Kidney (tissue), 14 donors: ENCODE measurements around the gene EEFSEC. TPM values are rescaled to one million over a fixed set of nuclear protein-coding genes. Genes with fewer than 3 reads are reported as not detected.

Experiments
- DNase-seq, 5 donors: peaks; one replicate each; pipeline ENCODE4 v3.0.0-alpha.2; 2013 to 2020
- FAIRE-seq: peaks from 2 replicates; lab custom pipeline; 2012; peaks lifted over from hg19 to GRCh38; lab: Jason Lieb, UNC
- H3K27ac ChIP-seq, 2 donors: one replicate each; pipeline ENCODE4 v1.7.0; 2013; ENCODE audit warnings: low read depth in 2 of 2, low read length in 2 of 2, inconsistent platforms in 1 of 2
- H3K27me3 ChIP-seq: one replicate; pipeline ENCODE4 v1.7.1; 2013; ENCODE audit warnings: low read length, inconsistent platforms; ENCODE audit not compliant: control insufficient read depth, insufficient read depth
- H3K36me3 ChIP-seq, 3 donors: one replicate each; pipeline versions ENCODE4 v1.7.0 to v1.7.1; 2013; ENCODE audit warnings: low read length in 3 of 3, control low read depth in 1 of 3, inconsistent platforms in 1 of 3; ENCODE audit not compliant: insufficient read depth in 3 of 3, control insufficient read depth in 2 of 3
- H3K4me1 ChIP-seq, 3 donors: one replicate each; pipeline versions ENCODE4 v1.7.0 to v1.7.1; 2013; ENCODE audit warnings: low read length in 3 of 3, inconsistent platforms in 1 of 3, low read depth in 1 of 3; ENCODE audit not compliant: control insufficient read depth in 2 of 3, insufficient read depth in 2 of 3
- H3K4me3 ChIP-seq, 3 donors: one replicate each; pipeline versions ENCODE4 v1.7.0 to v1.8.1; 2013; ENCODE audit warnings: low read length in 3 of 3, control low read depth in 1 of 3, inconsistent platforms in 1 of 3
- H3K9ac ChIP-seq, 3 donors: one replicate each; pipeline versions ENCODE4 v1.7.0 to v1.7.1; 2013; ENCODE audit warnings: low read length in 3 of 3, control low read depth in 1 of 3, inconsistent platforms in 1 of 3
- H3K9me3 ChIP-seq, 3 donors: one replicate each; pipeline versions ENCODE4 v1.7.0 to v1.7.1; 2013; ENCODE audit warnings: low read length in 3 of 3, control low read depth in 1 of 3, inconsistent platforms in 1 of 3; ENCODE audit not compliant: control insufficient read depth in 2 of 3, insufficient read depth in 1 of 3
- intact Hi-C: fragments of 100-400 bp; cut with DNase I; formaldehyde crosslinking; loops from one replicate; pipeline ENCODE4 v1.11.1; 2022
- polyA plus RNA-seq: library from polyadenylated mRNA; stranded (reverse); fragments of 350-450 nt; fragmentation: Illumina TruSeq; extraction: RNeasy Lipid Tissue Mini Kit (QIAGEN cat#74804); gene quantifications from one replicate; pipeline ENCODE4 v1.2.3, GENCODE V29; 2014; ENCODE audit warnings: low read depth, low replicate concordance; ENCODE audit not compliant: insufficient read depth
- total RNA-seq: library from RNA; stranded (reverse); fragmentation: NEBNext Ultra II Directional; extraction: Animal tissue kit (Norgen Biotek cat#: 25700); gene quantifications from one replicate; pipeline ENCODE4 v1.2.1, GENCODE V29; 2021
- TF ChIP-seq, protein P1 (sequence below): IDR thresholded peaks from 3 replicates; pipeline ENCODE4 v1.5.1; 2012; ENCODE audit warnings: mild to moderate bottlenecking, moderate library complexity, borderline replicate concordance; ENCODE audit not compliant: insufficient read depth; ENCODE audit errors: extremely low read depth
- donor health status: control.
- donor health status: control.
- donor health status: control.
- donor health status: control.
- donor health status: control.
- donor health status: DM: yes; HTN: yes; CAD: no.
- donor health status: Normal renal cell carcinoma (clear cell type).

EEFSEC gene
- total and polyA plus RNA-seq, 2 donors from 2014 or later = 15.2 to 23.2 TPM

DNA sequence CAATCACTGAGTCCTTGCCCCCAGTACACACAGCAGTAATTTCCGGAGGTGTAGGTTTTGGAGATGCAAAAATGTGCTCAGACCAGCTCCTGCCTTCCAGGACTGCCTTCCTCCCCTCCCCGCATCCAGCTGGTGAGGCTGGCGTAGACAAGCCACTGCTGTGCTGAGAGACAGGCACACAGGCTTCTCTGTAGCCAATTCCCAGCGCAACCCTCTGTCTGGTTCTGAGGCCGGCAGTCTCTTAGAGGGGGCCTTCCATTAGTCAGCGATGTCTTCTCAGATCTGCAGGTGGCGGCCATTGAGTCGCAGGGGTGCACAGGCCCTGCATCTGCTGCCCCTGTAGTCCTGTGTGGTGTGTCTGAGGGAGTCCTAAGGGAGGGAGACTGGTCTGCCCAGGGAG lies 199.0 kb downstream of the EEFSEC start:
- intact Hi-C loops = no loop called here
- H3K4me3 ChIP-seq = no peak overlapping the region
- no peaks in the 10 kb centered on the region for H3K27me3 ChIP-seq
- TF ChIP-seq, protein P1, sequence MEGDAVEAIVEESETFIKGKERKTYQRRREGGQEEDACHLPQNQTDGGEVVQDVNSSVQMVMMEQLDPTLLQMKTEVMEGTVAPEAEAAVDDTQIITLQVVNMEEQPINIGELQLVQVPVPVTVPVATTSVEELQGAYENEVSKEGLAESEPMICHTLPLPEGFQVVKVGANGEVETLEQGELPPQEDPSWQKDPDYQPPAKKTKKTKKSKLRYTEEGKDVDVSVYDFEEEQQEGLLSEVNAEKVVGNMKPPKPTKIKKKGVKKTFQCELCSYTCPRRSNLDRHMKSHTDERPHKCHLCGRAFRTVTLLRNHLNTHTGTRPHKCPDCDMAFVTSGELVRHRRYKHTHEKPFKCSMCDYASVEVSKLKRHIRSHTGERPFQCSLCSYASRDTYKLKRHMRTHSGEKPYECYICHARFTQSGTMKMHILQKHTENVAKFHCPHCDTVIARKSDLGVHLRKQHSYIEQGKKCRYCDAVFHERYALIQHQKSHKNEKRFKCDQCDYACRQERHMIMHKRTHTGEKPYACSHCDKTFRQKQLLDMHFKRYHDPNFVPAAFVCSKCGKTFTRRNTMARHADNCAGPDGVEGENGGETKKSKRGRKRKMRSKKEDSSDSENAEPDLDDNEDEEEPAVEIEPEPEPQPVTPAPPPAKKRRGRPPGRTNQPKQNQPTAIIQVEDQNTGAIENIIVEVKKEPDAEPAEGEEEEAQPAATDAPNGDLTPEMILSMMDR = no peak
- H3K9ac ChIP-seq = no peak overlapping the region
- no peak for FAIRE-seq
- H3K36me3 ChIP-seq = no peaks in the 10 kb centered on the region
- no peaks in the 10 kb centered on the region for H3K9me3 ChIP-seq
- H3K4me1 ChIP-seq = peaks cover 10 to 28% (median 21%) of the 10 kb centered on the region in 3 donors
- no peak for DNase-seq
- no peak overlapping the region for H3K27ac ChIP-seq

DNA sequence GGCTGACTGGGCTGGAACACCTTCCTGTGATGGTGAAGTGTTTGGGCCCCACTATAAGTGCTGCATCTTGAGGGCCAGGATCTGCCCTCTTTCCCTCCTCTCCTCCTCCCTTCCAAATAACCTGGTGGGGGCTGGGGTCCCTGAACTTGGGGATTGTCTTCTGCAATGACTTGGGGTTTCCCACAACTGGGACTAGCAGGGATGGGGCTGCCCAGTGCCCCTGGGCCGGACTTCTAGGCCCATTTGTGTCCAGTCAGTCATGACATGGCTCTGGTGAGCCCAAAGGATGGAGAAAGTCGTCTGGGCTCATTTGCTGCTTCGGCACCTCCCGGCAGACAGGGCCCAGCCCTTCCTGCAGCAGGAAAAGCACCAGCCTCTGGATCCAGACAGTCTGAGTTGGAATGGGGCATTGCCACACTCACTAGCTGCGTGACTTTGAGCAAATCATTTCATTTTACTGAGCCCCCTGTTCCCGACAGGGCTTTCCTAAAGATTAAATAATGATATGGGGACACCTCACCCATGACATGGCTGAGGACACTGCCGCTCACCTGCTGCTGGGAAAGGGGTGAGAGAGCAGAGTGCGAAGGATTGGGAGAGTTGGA lies 200.2 kb downstream of the EEFSEC start:
- TF ChIP-seq, protein P1 = no peak
- DNase-seq (no peak), FAIRE-seq (no peak)
- H3K9me3 ChIP-seq = no peaks in the 10 kb centered on the region
- H3K4me1 ChIP-seq = peaks cover 10 to 28% (median 21%) of the 10 kb centered on the region in 3 donors
- no peak overlapping the region for H3K4me3 ChIP-seq
- H3K36me3 ChIP-seq = no peaks in the 10 kb centered on the region
- H3K27ac ChIP-seq = no peak overlapping the region
- H3K27me3 ChIP-seq = no peaks in the 10 kb centered on the region
- no peak overlapping the region for H3K9ac ChIP-seq
- intact Hi-C loops = no loop called here

DNA sequence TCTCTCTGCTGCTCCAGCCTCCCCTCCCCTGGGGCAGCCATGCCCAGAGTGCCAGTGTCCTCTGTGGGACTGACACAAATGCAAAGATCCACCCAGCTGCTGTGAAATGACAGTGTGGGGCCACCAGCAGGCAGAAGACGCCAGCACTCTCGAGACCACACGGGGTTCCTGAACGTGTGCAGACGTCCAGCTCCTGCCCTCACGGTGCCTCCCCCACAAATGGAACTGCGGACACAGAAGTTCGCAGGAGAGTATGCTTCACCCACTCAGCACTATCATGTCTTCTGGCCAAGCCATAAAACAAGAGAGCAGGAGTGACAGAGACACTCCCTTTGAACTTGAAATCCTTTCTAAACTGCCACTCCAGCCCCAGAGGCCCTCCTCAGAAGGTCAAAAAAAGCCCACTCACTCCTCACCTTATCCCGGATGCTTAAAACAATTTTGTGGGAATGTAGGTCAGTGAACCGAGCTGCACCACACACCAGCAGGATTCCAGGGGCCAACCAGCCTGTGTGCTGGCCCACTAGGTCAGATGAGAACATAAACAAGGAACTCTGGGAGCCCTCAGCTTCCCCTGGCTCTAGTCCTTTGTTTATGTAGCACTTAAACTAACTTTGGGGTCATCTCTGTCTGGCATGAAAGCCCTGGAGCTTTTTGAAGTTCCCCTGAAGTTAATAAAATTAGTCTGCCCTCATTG lies 200.9 kb downstream of the EEFSEC start:
- Histone ChIP-seq H3K4me1 (peaks cover 6 to 24% (median 16%) of the 10 kb centered on the region in 3 donors), H3K9me3 (no peaks in the 10 kb centered on the region), H3K27ac (no peak overlapping the region), H3K36me3 (no peaks in the 10 kb centered on the region), H3K4me3 (no peak overlapping the region), H3K27me3 (no peaks in the 10 kb centered on the region), H3K9ac (no peak overlapping the region)
- TF ChIP-seq, protein P1 = no peak
- no peak for FAIRE-seq
- DNase-seq = peak in 3 of 5 donors; percentile 76 to 84 (median 79)
- intact Hi-C loops = no loop called here
